H1 (cell line): ENCODE results near the gene YWHAQ. TPM values are rescaled to one million over a fixed set of nuclear protein-coding genes. Genes with fewer than 3 reads are reported as not detected.
"Not testable (repeated sequence)": the region's sequence is repeated elsewhere in the genome, so short reads cannot be mapped to it uniquely, and the experiment has no call there.

ENCODE experiments used
- CTCF ChIA-PET: fragments of 300-600 bp; sonication (Branson Sonifier 250); formaldehyde crosslinking; loops from one replicate; lab custom pipeline; 2021; ENCODE audit not compliant: partially characterized antibody; lab: Charles Lee
- POLR2A ChIA-PET: fragments of 300-600 bp; sonication (Branson Sonifier 250); formaldehyde crosslinking; loops from one replicate; lab custom pipeline; 2021; ENCODE audit warnings: inconsistent platforms; ENCODE audit not compliant: partially characterized antibody; lab: Charles Lee
- DNase-seq, 2 experiments: peaks; one replicate each; pipeline versions ENCODE4 v3.0.0 to v3.0.0-alpha.2; 2010 to 2022; ENCODE audit warnings: low spot score in 2 of 2, low read depth in 1 of 2, mixed read lengths in 1 of 2
- FAIRE-seq: peaks from 2 replicates; lab custom pipeline; 2011; peaks lifted over from hg19 to GRCh38; lab: Jason Lieb, UNC
- H2AFZ ChIP-seq: 2 replicates; pipeline ENCODE4 v1.8.1; 2012; ENCODE audit warnings: low read length, inconsistent platforms
- H2AK5ac ChIP-seq: 2 replicates; pipeline ENCODE4 v1.6.1; 2013; ENCODE audit warnings: low read depth, low read length
- H2BK120ac ChIP-seq: replicated peaks from 2 replicates; pipeline ENCODE3; 2013; ENCODE audit warnings: low read depth, low read length, inconsistent platforms
- H2BK12ac ChIP-seq: 2 replicates; pipeline ENCODE4 v1.6.1; 2013; ENCODE audit warnings: low read depth, low read length
- H2BK15ac ChIP-seq: 2 replicates; pipeline ENCODE4 v1.6.1; 2013; ENCODE audit warnings: low read length
- H2BK20ac ChIP-seq: 2 replicates; pipeline ENCODE4 v1.6.1; 2013; ENCODE audit warnings: low read length
- H2BK5ac ChIP-seq: 2 replicates; pipeline ENCODE4 v1.6.1; 2013; ENCODE audit warnings: low read depth, low read length
- H3K14ac ChIP-seq: 2 replicates; pipeline ENCODE4 v1.6.1; 2013; ENCODE audit warnings: inconsistent platforms; ENCODE audit not compliant: insufficient read length
- H3K18ac ChIP-seq: 2 replicates; pipeline ENCODE4 v1.6.1; 2013; ENCODE audit warnings: low read length; ENCODE audit errors: extremely low read depth
- H3K23ac ChIP-seq: 2 replicates; pipeline ENCODE4 v1.6.1; 2013; ENCODE audit warnings: inconsistent platforms; ENCODE audit not compliant: insufficient read length
- H3K23me2 ChIP-seq: 2 replicates; pipeline ENCODE4 v1.6.1; 2013; ENCODE audit warnings: low read depth, low read length
- H3K27ac ChIP-seq: 2 replicates; pipeline ENCODE4 v1.6.1; 2011; ENCODE audit warnings: low read depth, low read length, inconsistent platforms
- H3K27me3 ChIP-seq, 4 experiments: replicated peaks in 1 of 4; 1 replicate in 1 of 4; 2 replicates in 3 of 4; pipeline versions ENCODE4 v1.6.1 to v1.8.1; 2011 to 2013; ENCODE audit warnings: low read length in 3 of 4, mild to moderate bottlenecking in 3 of 4, inconsistent platforms in 2 of 4, mixed read lengths in 2 of 4, moderate library complexity in 1 of 4; ENCODE audit not compliant: control insufficient read depth in 3 of 4, insufficient read depth in 3 of 4; ENCODE audit errors: extremely low read depth in 1 of 4
- H3K36me3 ChIP-seq, 4 experiments: 2 replicates each; pipeline versions ENCODE4 v1.6.1 to v1.8.1; 2011 to 2013; ENCODE audit warnings: mild to moderate bottlenecking in 4 of 4, low read length in 3 of 4, moderate library complexity in 2 of 4, control low read depth in 1 of 4, inconsistent platforms in 1 of 4; ENCODE audit not compliant: insufficient read depth in 4 of 4, control insufficient read depth in 2 of 4
- H3K4ac ChIP-seq: replicated peaks from 2 replicates; pipeline ENCODE3; 2013; ENCODE audit warnings: low read length, low read depth, mixed read lengths, inconsistent platforms; ENCODE audit not compliant: insufficient read length
- H3K4me1 ChIP-seq, 4 experiments: replicated peaks in 1 of 4; 1 replicate in 1 of 4; 2 replicates in 3 of 4; pipeline versions ENCODE4 v1.6.1 to v1.8.1; 2011 to 2013; ENCODE audit warnings: low read length in 3 of 4, inconsistent platforms in 2 of 4, mixed read lengths in 1 of 4; ENCODE audit not compliant: insufficient read depth in 4 of 4, control insufficient read depth in 3 of 4
- H3K4me2 ChIP-seq, 2 experiments: 2 replicates each; pipeline versions ENCODE4 v1.6.1 to v1.8.1; 2011 to 2013; ENCODE audit warnings: low read depth in 2 of 2, low read length in 2 of 2, control low read depth in 1 of 2, inconsistent platforms in 1 of 2, mild to moderate bottlenecking in 1 of 2; ENCODE audit not compliant: insufficient read depth in 1 of 2
- H3K4me3 ChIP-seq, 4 experiments: fragments of 200-600, 300-600 bp in 1 of 4; sonication (generic), shearing (Covaris generic), sonication (Bioruptor Twin) in 1 of 4; 2 replicates each; pipeline versions ENCODE4 v1.5.1 to v1.8.1; 2011 to 2016; ENCODE audit warnings: low read length in 4 of 4, low read depth in 3 of 4, control low read depth in 2 of 4, inconsistent platforms in 2 of 4, mild to moderate bottlenecking in 2 of 4, mixed read lengths in 1 of 4, moderate library complexity in 1 of 4; ENCODE audit not compliant: insufficient read depth in 2 of 4; ENCODE audit errors: extremely low read depth in 1 of 4
- H3K56ac ChIP-seq: replicated peaks from 2 replicates; pipeline ENCODE3; 2013; ENCODE audit warnings: low read depth, mild to moderate bottlenecking, mixed read lengths, low read length, inconsistent platforms; ENCODE audit not compliant: insufficient read length
- H3K79me1 ChIP-seq: 2 replicates; pipeline ENCODE4 v1.6.1; 2013; ENCODE audit warnings: low read depth, low read length, control low read depth
- H3K79me2 ChIP-seq, 2 experiments: 2 replicates each; pipeline versions ENCODE4 v1.6.1 to v1.8.1; 2012 to 2013; ENCODE audit warnings: low read length in 2 of 2, mild to moderate bottlenecking in 2 of 2, inconsistent platforms in 1 of 2; ENCODE audit not compliant: insufficient read depth in 2 of 2, control insufficient read depth in 1 of 2
- H3K9ac ChIP-seq, 4 experiments: replicated peaks in 1 of 4; 1 replicate in 1 of 4; 2 replicates in 3 of 4; pipeline versions ENCODE4 v1.6.1 to v1.8.1; 2011 to 2013; ENCODE audit warnings: low read depth in 3 of 4, low read length in 3 of 4, control low read depth in 2 of 4, mild to moderate bottlenecking in 2 of 4, moderate library complexity in 2 of 4, inconsistent platforms in 1 of 4; ENCODE audit errors: extremely low read depth in 1 of 4
- H3K9me3 ChIP-seq, 2 experiments: 2 replicates each; pipeline versions ENCODE4 v1.6.1 to v1.8.1; 2012 to 2013; ENCODE audit warnings: mild to moderate bottlenecking in 2 of 2, moderate library complexity in 2 of 2, control low read depth in 1 of 2, inconsistent platforms in 1 of 2, low read depth in 1 of 2, low read length in 1 of 2, mixed read lengths in 1 of 2; ENCODE audit not compliant: insufficient read depth in 2 of 2
- H4K20me1 ChIP-seq, 2 experiments: replicated peaks in 1 of 2; 2 replicates each; pipeline versions ENCODE3 to v1.8.1; 2011 to 2013; ENCODE audit warnings: inconsistent platforms in 2 of 2, low read length in 2 of 2, mild to moderate bottlenecking in 1 of 2; ENCODE audit not compliant: insufficient read depth in 2 of 2, control insufficient read depth in 1 of 2
- H4K5ac ChIP-seq: 2 replicates; pipeline ENCODE4 v1.6.1; 2013; ENCODE audit warnings: low read length, low read depth, mixed read lengths, inconsistent platforms; ENCODE audit not compliant: insufficient read length
- H4K8ac ChIP-seq: 2 replicates; pipeline ENCODE4 v1.8.0; 2013; ENCODE audit warnings: mild to moderate bottlenecking, moderate library complexity, low read length, inconsistent platforms; ENCODE audit not compliant: insufficient read depth; ENCODE audit errors: extremely low read depth
- H4K91ac ChIP-seq: replicated peaks from 2 replicates; pipeline ENCODE3; 2013; ENCODE audit warnings: low read length, mixed read lengths, inconsistent platforms; ENCODE audit not compliant: insufficient read length
- WGBS, 2 experiments: shearing (Covaris generic) in 1 of 2; methylation state at CpG; one replicate each; pipeline versions ENCODE4 v1.1.6 to v1.1.7; 2013 to 2015; ENCODE audit warnings: low lambda C conversion rate in 2 of 2, mixed read lengths in 2 of 2, inconsistent platforms in 1 of 2, low coverage in 1 of 2, missing lambda C conversion rate in 1 of 2; ENCODE audit not compliant: insufficient replicate concordance in 2 of 2, insufficient coverage in 1 of 2, insufficient read length in 1 of 2; ENCODE audit errors: extremely low coverage in 1 of 2, missing lambda C conversion rate in 1 of 2; 5-methylcytosine and 5-hydroxymethylcytosine counted together
- polyA plus RNA-seq, 7 experiments: library from polyadenylated mRNA; depleted of rRNA in 3 of 7; stranded (reverse) in 5 of 7; unstranded in 2 of 7; fragments of >200 nt in 5 of 7; fragments of 200-250 nt in 2 of 7; gene quantifications; 1 replicate in 5 of 7; 2 replicates in 1 of 7; 4 replicates in 1 of 7; pipeline versions ENCODE4 v1.2.1 to v1.2.3, GENCODE V29; 2011 to 2013; ENCODE audit warnings: missing spikeins in 2 of 7, mixed read lengths in 2 of 7
- total RNA-seq: library from RNA; stranded (reverse); fragmentation: NEBNext Ultra II Directional; extraction: Animal tissue kit (Norgen Biotek cat#: 25700); gene quantifications from 2 replicates; pipeline ENCODE4 v1.2.1, GENCODE V29; 2021

Gene YWHAQ
- total and polyA plus RNA-seq, 2 of the 8 experiments (the other 6 are each of a cell fraction or from before 2014, with no cell fraction given) = 244 to 480 TPM

DNA sequence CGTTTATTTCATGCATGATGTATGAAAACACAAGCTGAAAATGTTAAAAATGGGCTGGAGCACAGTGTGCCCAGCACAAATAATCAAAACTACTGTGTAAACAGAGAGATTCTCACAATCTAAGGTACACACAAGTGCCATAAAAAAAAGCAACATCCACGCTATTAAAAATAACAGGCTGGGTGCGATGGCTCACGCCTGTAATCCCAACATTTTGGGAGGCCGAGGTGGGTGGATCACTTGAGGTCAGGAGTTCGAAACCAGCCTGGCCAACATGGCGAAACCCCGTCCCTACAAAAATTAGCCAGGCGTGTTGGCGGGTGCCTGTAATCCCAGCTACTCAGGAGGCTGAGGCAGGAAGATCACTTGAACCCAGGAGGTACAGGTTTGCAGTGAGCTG lies 22.3 kb downstream of the YWHAQ start:
- not testable (repeated sequence) for H3K14ac ChIP-seq, H2BK20ac ChIP-seq, H3K56ac ChIP-seq, H4K91ac ChIP-seq, H2BK5ac ChIP-seq, H2BK120ac ChIP-seq, H3K23ac ChIP-seq, H3K9ac ChIP-seq, H4K8ac ChIP-seq, H3K23me2 ChIP-seq, H3K36me3 ChIP-seq, H2BK15ac ChIP-seq, H3K18ac ChIP-seq, DNase-seq, H2AK5ac ChIP-seq, H3K27me3 ChIP-seq, H3K4me2 ChIP-seq, H3K4ac ChIP-seq, H3K79me1 ChIP-seq, H2AFZ ChIP-seq, FAIRE-seq, H4K5ac ChIP-seq, H2BK12ac ChIP-seq, H3K4me1 ChIP-seq, H3K27ac ChIP-seq, H3K4me3 ChIP-seq, H3K9me3 ChIP-seq
- ChIA-PET POLR2A (interaction anchor here (1.6 to 2.1 kb wide), 3 partner anchors 10 to 22 kb away, joined by 4 to 14 read pairs (median 5); partner anchors contain the start of gene YWHAQ), CTCF (interaction anchor here (0.6 to 1.5 kb wide), 4 partner anchors 13 to 22 kb away, joined by 3 read pairs; no protein-coding TSS in a partner anchor)
- Histone ChIP-seq H4K20me1 (peaks cover 14 to 24% of the 10 kb centered on the region in 2 experiments), H3K79me2 (peaks cover 34 to 100% of the 10 kb centered on the region in 2 experiments)
- WGBS, 2 experiments = 87% methylated on average over 10 of the region's 10 CpGs; no CpG with 5 or more reads in 1 of the 2 experiments
